Regular cardiac myocyte (primary cell): ENCODE measurements around the gene SEC14L1. TPM values are rescaled to one million over a fixed set of nuclear protein-coding genes. Genes with fewer than 3 reads are reported as not detected.

Experiments used
- total RNA-seq: library from RNA; depleted of rRNA; stranded (reverse); fragments of >200 nt; gene quantifications from 2 replicates; pipeline ENCODE4 v1.2.3, GENCODE V29; 2014

SEC14L1 gene
- total RNA-seq, result 36.1 and 48.9 TPM in 2 replicates

DNA sequence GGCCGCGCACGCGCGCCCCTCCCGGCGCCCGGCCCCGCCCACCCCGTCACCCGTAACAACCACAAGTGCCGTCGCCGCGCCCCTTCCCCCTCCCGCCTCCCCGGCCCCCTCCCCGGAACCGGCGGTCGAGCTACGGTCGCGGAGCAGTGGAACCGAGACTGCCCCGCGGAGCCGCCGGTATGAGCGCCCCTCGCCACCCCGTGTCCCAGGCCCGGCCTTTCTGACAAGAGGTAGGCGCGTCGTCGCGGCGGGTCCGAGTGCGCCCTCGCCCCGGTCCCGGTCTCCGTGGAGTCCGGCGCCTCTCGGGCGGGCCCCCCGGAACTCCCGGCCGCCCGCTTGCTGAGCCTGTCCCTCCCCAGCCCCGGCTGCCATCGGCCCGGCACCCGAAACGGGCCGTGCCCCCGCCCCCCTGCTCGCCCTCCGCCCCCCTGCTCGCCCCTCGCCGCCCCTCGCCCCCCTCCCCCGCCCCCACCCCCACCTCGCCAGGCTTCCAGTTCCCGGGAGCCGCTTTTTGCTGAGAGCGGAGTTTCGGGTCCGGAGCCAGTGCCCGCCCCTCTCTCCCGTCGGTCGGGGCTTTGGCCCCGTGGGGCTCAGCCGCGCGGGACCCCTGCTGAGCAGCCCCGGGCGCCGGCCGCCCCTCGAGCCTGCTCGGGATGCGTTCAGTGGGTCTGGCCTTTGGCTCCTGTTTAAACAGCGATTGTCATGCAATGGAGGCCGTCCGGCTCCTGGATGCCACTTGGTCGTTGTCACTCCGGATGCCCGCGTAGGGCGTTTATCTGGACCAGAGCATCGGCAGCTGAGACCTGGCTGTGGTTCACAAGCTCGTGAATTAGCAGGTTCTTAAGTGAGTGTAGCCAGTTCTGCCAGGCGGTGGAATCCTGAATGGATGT is at the start of gene SEC14L1:
SEC14L1 (plus strand) TSS at position 92 of the 890 bp plus-strand sequence. CDS start 2,628 bp downstream, outside the sequence.

